HUDEP-2 (cell line): Measurements from ENCODE around the gene TIPIN.
A peak's percentile ranks its signal among the peaks of the same experiment; 100 is the strongest.
"Not testable (repeated sequence)": the region's sequence is repeated elsewhere in the genome, so short reads cannot be mapped to it uniquely, and the experiment has no call there.

Experiments
- DNase-seq, 76 experiments: peaks; one replicate each; lab custom pipeline; 2025; ENCODE audit not compliant: unreplicated experiment in 76 of 76; lab: John Stamatoyannopoulos, UW

Gene TIPIN

GRCh38 chr15:66304425-66304824, 52.1 kb downstream of the TIPIN start:
- DNase-seq, result not testable (repeated sequence)

GRCh38 chr15:66302489-66303278, 53.8 kb downstream of the TIPIN start:
- DNase-seq, result no peak

GRCh38 chr15:66298803-66299251, 57.7 kb downstream of the TIPIN start:
- no peak for DNase-seq

GRCh38 chr15:66296186-66296585, 60.3 kb downstream of the TIPIN start:
- no peak for DNase-seq

GRCh38 chr15:66294932-66295235, 61.6 kb downstream of the TIPIN start:
- peak in 1 of 76 experiments; percentile 33 for DNase-seq

- DNase-seq, result peak in 58 of 76 experiments; percentile 14 to 69 (median 38)
These were observed 62.1 kb downstream of the TIPIN start for GRCh38 chr15:66294157-66294931.

- DNase-seq, result peak in 54 of 76 experiments; percentile 18 to 82 (median 42)
These were observed 62.9 kb downstream of the TIPIN start, which contains the start of gene DIS3L for GRCh38 chr15:66293419-66294156. TSS of gene DIS3L (plus strand) at chr15:66293568. CDS start at chr15:66293597, 29 bp downstream.

GRCh38 chr15:66292571-66293418, 63.7 kb downstream of the TIPIN start:
- peak in 3 of 76 experiments; percentile 9 to 56 (median 30) for DNase-seq

- DNase-seq, result peak in 63 of 76 experiments; percentile 9 to 78 (median 49)
These were observed 64.5 kb downstream of the TIPIN start for GRCh38 chr15:66291816-66292570.

- DNase-seq, result no peak
These were observed 66.0 kb downstream of the TIPIN start for GRCh38 chr15:66290518-66290917.

- DNase-seq, result no peak
These were observed 66.5 kb downstream of the TIPIN start for GRCh38 chr15:66290007-66290406.

GRCh38 chr15:66288551-66289185, 67.8 kb downstream of the TIPIN start:
- peak in 52 of 76 experiments; percentile 7 to 62 (median 29) for DNase-seq

- no peak for DNase-seq
These were observed 68.4 kb downstream of the TIPIN start for GRCh38 chr15:66288093-66288492.

GRCh38 chr15:66287461-66288057, 68.9 kb downstream of the TIPIN start:
- DNase-seq, result peak in 8 of 76 experiments; percentile 4 to 58 (median 34)
